WTC11 (cell line): ENCODE data around the gene TRPC3. TPM values are rescaled to one million over a fixed set of nuclear protein-coding genes. Genes with fewer than 3 reads are reported as not detected.

Source experiments
- ATAC-seq: fragments of 200-7000 bp; cut with Tn5 transposase; 2 replicates; pipeline ENCODE4 v1.10.0; 2021; ENCODE audit warnings: mild to moderate bottlenecking, moderate library complexity
- CTCF ChIA-PET: fragments of 300-600 bp; sonication (Branson Sonifier 250); formaldehyde crosslinking; loops from one replicate; lab custom pipeline; 2021; ENCODE audit warnings: antibody characterized with exemption; lab: Charles Lee
- POLR2A ChIA-PET: fragments of 350-600 bp; sonication (Branson Sonifier 250); formaldehyde crosslinking; loops from one replicate; lab custom pipeline; 2021; ENCODE audit warnings: antibody characterized with exemption; lab: Charles Lee
- DNase-seq: peaks from one replicate; pipeline ENCODE4 v3.0.0; 2021; ENCODE audit warnings: low spot score
- H3K27ac Mint-ChIP-seq: 2 replicates; pipeline ENCODE4 v1.8.0; 2021; ENCODE audit warnings: mixed read lengths
- H3K27me3 Mint-ChIP-seq: 2 replicates; pipeline ENCODE4 v1.8.0; 2021; ENCODE audit warnings: low read depth, mild to moderate bottlenecking, moderate library complexity, mixed read lengths
- H3K36me3 Mint-ChIP-seq: 2 replicates; pipeline ENCODE4 v1.8.0; 2021; ENCODE audit warnings: mixed read lengths
- H3K4me1 Mint-ChIP-seq: 2 replicates; pipeline ENCODE4 v1.8.0; 2022; ENCODE audit warnings: mixed read lengths
- H3K4me3 Mint-ChIP-seq: 2 replicates; pipeline ENCODE4 v1.8.0; 2021; ENCODE audit warnings: mild to moderate bottlenecking, moderate library complexity, mixed read lengths
- H3K9me3 Mint-ChIP-seq: 2 replicates; pipeline ENCODE4 v1.8.0; 2021; ENCODE audit warnings: mixed read lengths
- AR ChIP-seq: fragments of 250-450 bp; sonication (Bioruptor Pico); IDR thresholded peaks from 2 replicates; pipeline ENCODE4 v1.9.0; 2021; ENCODE audit warnings: mild to moderate bottlenecking
- ATF2 ChIP-seq: sonication (generic); formaldehyde crosslinking; IDR thresholded peaks from 2 replicates; pipeline ENCODE4 v1.8.1; 2022; ENCODE audit warnings: low read depth, missing genetic modification reagents, borderline replicate concordance
- CTCF ChIP-seq: fragments of 200-600 bp; IDR thresholded peaks from 2 replicates; pipeline ENCODE4 v1.8.0; 2022; ENCODE audit warnings: antibody characterized with exemption
- ETV6 ChIP-seq: sonication (generic); formaldehyde crosslinking; IDR thresholded peaks from 2 replicates; pipeline ENCODE4 v1.8.1; 2022; ENCODE audit warnings: mild to moderate bottlenecking, missing genetic modification reagents
- FOXJ3 ChIP-seq: sonication (generic); formaldehyde crosslinking; IDR thresholded peaks from 2 replicates; pipeline ENCODE4 v1.9.0; 2021; ENCODE audit warnings: missing genetic modification reagents, mild to moderate bottlenecking, borderline replicate concordance
- FOXP1 ChIP-seq: sonication (generic); formaldehyde crosslinking; IDR thresholded peaks from 2 replicates; pipeline ENCODE4 v1.8.0; 2022; ENCODE audit warnings: missing genetic modification reagents, mild to moderate bottlenecking, moderate library complexity, borderline replicate concordance
- FOXP4 ChIP-seq: sonication (generic); formaldehyde crosslinking; IDR thresholded peaks from 2 replicates; pipeline ENCODE4 v1.8.0; 2022; ENCODE audit warnings: mild to moderate bottlenecking, missing genetic modification reagents
- GRHL2 ChIP-seq: fragments of 250-450 bp; sonication (Bioruptor Pico); IDR thresholded peaks from 2 replicates; pipeline ENCODE4 v1.8.0; 2022; ENCODE audit warnings: mild to moderate bottlenecking, moderate library complexity; ENCODE audit not compliant: insufficient replicate concordance, severe bottlenecking
- MYBL2 ChIP-seq: sonication (generic); formaldehyde crosslinking; IDR thresholded peaks from 2 replicates; pipeline ENCODE4 v1.8.1; 2023; ENCODE audit warnings: mild to moderate bottlenecking, moderate library complexity, missing genetic modification reagents
- ZNF138 ChIP-seq: sonication (generic); formaldehyde crosslinking; conservative IDR thresholded peaks from 2 replicates; pipeline ENCODE4 v1.8.1; 2022; ENCODE audit warnings: mild to moderate bottlenecking, moderate library complexity, missing genetic modification reagents
- ZNF219 ChIP-seq: sonication (generic); formaldehyde crosslinking; IDR thresholded peaks from 2 replicates; pipeline ENCODE4 v1.8.0; 2023; ENCODE audit warnings: missing genetic modification reagents, mild to moderate bottlenecking, borderline replicate concordance
- ZNF232 ChIP-seq: sonication (generic); formaldehyde crosslinking; IDR thresholded peaks from 2 replicates; pipeline ENCODE4 v1.8.0; 2022; ENCODE audit warnings: mild to moderate bottlenecking, missing genetic modification reagents
- ZNF396 ChIP-seq: fragments of 250-450 bp; sonication (Bioruptor Pico); IDR thresholded peaks from 2 replicates; pipeline ENCODE4 v1.8.0; 2021; ENCODE audit warnings: mild to moderate bottlenecking, moderate library complexity, borderline replicate concordance
- ZNF512 ChIP-seq: sonication (generic); formaldehyde crosslinking; IDR thresholded peaks from 2 replicates; pipeline ENCODE4 v1.8.1; 2022; ENCODE audit warnings: missing genetic modification reagents, borderline replicate concordance
- total RNA-seq: library from RNA; stranded (reverse); gene quantifications from 3 replicates; pipeline ENCODE4 v1.2.3, GENCODE V29; 2021

Gene TRPC3
- total RNA-seq, 1 experiment from 2014 or later: 0.26 TPM

GRCh38 chr4:121838136-121838535 is 113.7 kb downstream of the TRPC3 start:
- Mint-ChIP-seq H3K4me3 (no peak overlapping the region), H3K9me3 (peaks cover 5% of the 10 kb centered on the region; the same call in 1 of the 2 replicates), H3K27ac (no peak overlapping the region), H3K36me3 (peaks cover 15% of the 10 kb centered on the region), H3K4me1 (no peaks in the 10 kb centered on the region), H3K27me3 (no peaks in the 10 kb centered on the region)
- DNase-seq (no peak), ATAC-seq (no peak)
- TF ChIP-seq ETV6 (CRISPR knock-in tag): no peak
- no peak for TF ChIP-seq AR (CRISPR knock-in tag)
- TF ChIP-seq FOXP4 (CRISPR knock-in tag): no peak
- no peak for TF ChIP-seq FOXJ3
- TF ChIP-seq ZNF138 (CRISPR knock-in tag): no peak
- TF ChIP-seq FOXP1: no peak
- no peak for TF ChIP-seq GRHL2 (CRISPR knock-in tag)
- TF ChIP-seq CTCF: no peak
- CTCF ChIA-PET: no interaction called here
- POLR2A ChIA-PET: no interaction called here

- Mint-ChIP-seq H3K4me3 (no peak overlapping the region), H3K9me3 (no peaks in the 10 kb centered on the region), H3K4me1 (no peaks in the 10 kb centered on the region), H3K27me3 (no peaks in the 10 kb centered on the region), H3K36me3 (no peaks in the 10 kb centered on the region), H3K27ac (no peak overlapping the region)
- no peak for ATAC-seq
- no peak for DNase-seq
- CTCF ChIA-PET: no interaction called here
- POLR2A ChIA-PET: no interaction called here
- TF ChIP-seq ZNF396 (CRISPR knock-in tag) (no peak), FOXP4 (CRISPR knock-in tag) (no peak), ZNF219 (CRISPR knock-in tag) (no peak), ATF2 (CRISPR knock-in tag) (no peak), ZNF512 (CRISPR knock-in tag) (no peak), ZNF232 (CRISPR knock-in tag) (no peak), AR (CRISPR knock-in tag) (no peak), MYBL2 (CRISPR knock-in tag) (no peak)
These were observed 122.3 kb downstream of the TRPC3 start for GRCh38 chr4:121829511-121829910.
